SK-N-SH treated with all-trans-retinoic acid at 6 μM for 48 hours (cell line): ENCODE results near the gene SERPINB1.

Source experiments
- ARNTL ChIP-seq: fragments of 450-650 bp; formaldehyde crosslinking; IDR thresholded peaks from 2 replicates; pipeline ENCODE4 v1.5.0; 2020; ENCODE audit warnings: low read depth, mild to moderate bottlenecking, moderate library complexity, borderline replicate concordance
- BACH2 ChIP-seq: fragments of 250-450 bp; sonication (Bioruptor Pico); IDR thresholded peaks from 2 replicates; pipeline ENCODE4 v1.9.0; 2021; ENCODE audit warnings: mild to moderate bottlenecking, borderline replicate concordance
- CSDC2 ChIP-seq: fragments of 250-450 bp; sonication (Bioruptor Pico); IDR thresholded peaks from 2 replicates; pipeline ENCODE4 v1.5.0; 2020; ENCODE audit warnings: mild to moderate bottlenecking, moderate library complexity
- GLIS3 ChIP-seq: fragments of 250-450 bp; sonication (Bioruptor Pico); IDR thresholded peaks from 2 replicates; pipeline ENCODE4 v1.5.0; 2020; ENCODE audit warnings: mild to moderate bottlenecking, moderate library complexity
- OSR1 ChIP-seq: fragments of 250-450 bp; sonication (Bioruptor Pico); IDR thresholded peaks from 2 replicates; pipeline ENCODE4 v1.8.0; 2022; ENCODE audit warnings: moderate library complexity, mild to moderate bottlenecking, inconsistent platforms
- PPARA ChIP-seq: fragments of 250-450 bp; sonication (Bioruptor Pico); IDR thresholded peaks from 2 replicates; pipeline ENCODE4 v1.5.0; 2020; ENCODE audit warnings: mild to moderate bottlenecking, borderline replicate concordance
- SNAI2 ChIP-seq: fragments of 250-450 bp; sonication (Bioruptor Pico); IDR thresholded peaks from 2 replicates; pipeline ENCODE4 v1.5.0; 2020; ENCODE audit warnings: mild to moderate bottlenecking, moderate library complexity
- TOX ChIP-seq: fragments of 250-450 bp; sonication (Bioruptor Pico); IDR thresholded peaks from 2 replicates; pipeline ENCODE4 v1.8.0; 2021; ENCODE audit warnings: mild to moderate bottlenecking, moderate library complexity, borderline replicate concordance
- ZFP3 ChIP-seq: fragments of 250-450 bp; sonication (Bioruptor Pico); IDR thresholded peaks from 2 replicates; pipeline ENCODE4 v1.5.0; 2020; ENCODE audit warnings: mild to moderate bottlenecking, moderate library complexity
- ZFP30 ChIP-seq: fragments of 450-650 bp; formaldehyde crosslinking; IDR thresholded peaks from 2 replicates; pipeline ENCODE4 v1.5.0; 2022; ENCODE audit warnings: mild to moderate bottlenecking, moderate library complexity
- ZNF70 ChIP-seq: fragments of 450-650 bp; formaldehyde crosslinking; IDR thresholded peaks from 2 replicates; pipeline ENCODE4 v1.5.0; 2020; ENCODE audit warnings: mild to moderate bottlenecking, moderate library complexity
- TF ChIP-seq, protein P1 (sequence below): fragments of 250-450 bp; sonication (Bioruptor Pico); IDR thresholded peaks from 2 replicates; pipeline ENCODE4 v1.8.0; 2020; ENCODE audit warnings: mild to moderate bottlenecking, moderate library complexity, borderline replicate concordance
- TF ChIP-seq, protein P2 (sequence below): fragments of 250-450 bp; sonication (Bioruptor Pico); IDR thresholded peaks from 2 replicates; pipeline ENCODE4 v1.5.1; 2021; ENCODE audit warnings: mild to moderate bottlenecking, moderate library complexity
- TF ChIP-seq, protein P3 (sequence below): fragments of 250-450 bp; sonication (Bioruptor Pico); IDR thresholded peaks from 2 replicates; pipeline ENCODE4 v1.5.1; 2020; ENCODE audit warnings: low read depth, mild to moderate bottlenecking, moderate library complexity

DNA sequence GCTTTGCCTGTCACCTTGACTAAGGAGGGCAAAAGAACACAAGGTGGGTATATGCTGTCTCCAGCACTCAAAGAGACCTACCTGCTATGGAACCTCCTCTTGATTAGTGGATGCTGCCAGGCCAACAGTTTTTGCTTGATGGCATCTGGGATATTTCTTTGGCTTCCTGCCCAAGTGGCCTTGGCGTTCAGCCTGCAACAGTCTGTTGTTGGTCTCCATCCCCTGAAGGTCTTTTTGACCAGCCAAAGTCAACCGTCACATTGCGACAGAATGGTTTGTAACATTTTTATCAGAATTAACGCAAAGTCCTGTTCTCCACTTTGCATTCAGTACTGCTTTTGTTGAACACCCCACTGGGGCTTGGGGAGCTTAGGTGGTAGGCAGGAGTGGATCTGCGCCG lies 37.1 kb downstream of the SERPINB1 start:
- TF ChIP-seq, protein P1, sequence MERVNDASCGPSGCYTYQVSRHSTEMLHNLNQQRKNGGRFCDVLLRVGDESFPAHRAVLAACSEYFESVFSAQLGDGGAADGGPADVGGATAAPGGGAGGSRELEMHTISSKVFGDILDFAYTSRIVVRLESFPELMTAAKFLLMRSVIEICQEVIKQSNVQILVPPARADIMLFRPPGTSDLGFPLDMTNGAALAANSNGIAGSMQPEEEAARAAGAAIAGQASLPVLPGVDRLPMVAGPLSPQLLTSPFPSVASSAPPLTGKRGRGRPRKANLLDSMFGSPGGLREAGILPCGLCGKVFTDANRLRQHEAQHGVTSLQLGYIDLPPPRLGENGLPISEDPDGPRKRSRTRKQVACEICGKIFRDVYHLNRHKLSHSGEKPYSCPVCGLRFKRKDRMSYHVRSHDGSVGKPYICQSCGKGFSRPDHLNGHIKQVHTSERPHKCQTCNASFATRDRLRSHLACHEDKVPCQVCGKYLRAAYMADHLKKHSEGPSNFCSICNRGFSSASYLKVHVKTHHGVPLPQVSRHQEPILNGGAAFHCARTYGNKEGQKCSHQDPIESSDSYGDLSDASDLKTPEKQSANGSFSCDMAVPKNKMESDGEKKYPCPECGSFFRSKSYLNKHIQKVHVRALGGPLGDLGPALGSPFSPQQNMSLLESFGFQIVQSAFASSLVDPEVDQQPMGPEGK (CRISPR knock-in tag), result no peak
- TF ChIP-seq ZNF70 (no peak), TOX (CRISPR knock-in tag) (no peak), ZFP3 (CRISPR knock-in tag) (no peak), GLIS3 (CRISPR knock-in tag) (no peak), BACH2 (CRISPR knock-in tag) (no peak), ARNTL (CRISPR knock-in tag) (no peak), PPARA (CRISPR knock-in tag) (no peak), ZFP30 (CRISPR knock-in tag) (no peak), CSDC2 (CRISPR knock-in tag) (no peak), SNAI2 (CRISPR knock-in tag) (no peak), OSR1 (CRISPR knock-in tag) (no peak)
- TF ChIP-seq, protein P2, sequence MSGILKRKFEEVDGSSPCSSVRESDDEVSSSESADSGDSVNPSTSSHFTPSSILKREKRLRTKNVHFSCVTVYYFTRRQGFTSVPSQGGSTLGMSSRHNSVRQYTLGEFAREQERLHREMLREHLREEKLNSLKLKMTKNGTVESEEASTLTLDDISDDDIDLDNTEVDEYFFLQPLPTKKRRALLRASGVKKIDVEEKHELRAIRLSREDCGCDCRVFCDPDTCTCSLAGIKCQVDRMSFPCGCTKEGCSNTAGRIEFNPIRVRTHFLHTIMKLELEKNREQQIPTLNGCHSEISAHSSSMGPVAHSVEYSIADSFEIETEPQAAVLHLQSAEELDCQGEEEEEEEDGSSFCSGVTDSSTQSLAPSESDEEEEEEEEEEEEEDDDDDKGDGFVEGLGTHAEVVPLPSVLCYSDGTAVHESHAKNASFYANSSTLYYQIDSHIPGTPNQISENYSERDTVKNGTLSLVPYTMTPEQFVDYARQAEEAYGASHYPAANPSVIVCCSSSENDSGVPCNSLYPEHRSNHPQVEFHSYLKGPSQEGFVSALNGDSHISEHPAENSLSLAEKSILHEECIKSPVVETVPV (CRISPR knock-in tag), result no peak
- TF ChIP-seq, protein P3, sequence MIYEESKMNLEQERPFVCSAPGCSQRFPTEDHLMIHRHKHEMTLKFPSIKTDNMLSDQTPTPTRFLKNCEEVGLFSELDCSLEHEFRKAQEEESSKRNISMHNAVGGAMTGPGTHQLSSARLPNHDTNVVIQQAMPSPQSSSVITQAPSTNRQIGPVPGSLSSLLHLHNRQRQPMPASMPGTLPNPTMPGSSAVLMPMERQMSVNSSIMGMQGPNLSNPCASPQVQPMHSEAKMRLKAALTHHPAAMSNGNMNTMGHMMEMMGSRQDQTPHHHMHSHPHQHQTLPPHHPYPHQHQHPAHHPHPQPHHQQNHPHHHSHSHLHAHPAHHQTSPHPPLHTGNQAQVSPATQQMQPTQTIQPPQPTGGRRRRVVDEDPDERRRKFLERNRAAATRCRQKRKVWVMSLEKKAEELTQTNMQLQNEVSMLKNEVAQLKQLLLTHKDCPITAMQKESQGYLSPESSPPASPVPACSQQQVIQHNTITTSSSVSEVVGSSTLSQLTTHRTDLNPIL, result no peak
